Upper lobe of left lung (tissue), 6 donors: ENCODE data around the gene TOR1B. TPM values are rescaled to one million over a fixed set of nuclear protein-coding genes. Genes with fewer than 3 reads are reported as not detected.
"Not testable (repeated sequence)": the region's sequence is repeated elsewhere in the genome, so short reads cannot be mapped to it uniquely, and the experiment has no call there.

Experiments used
- ATAC-seq, 2 donors: fragments of 200-7000 bp; cut with Tn5 transposase; one replicate each; pipeline ENCODE4 v1.9.1; 2022; ENCODE audit warnings: mild to moderate bottlenecking in 2 of 2, moderate library complexity in 2 of 2; ENCODE audit not compliant: low FRiP score in 2 of 2
- DNase-seq, 2 donors: peaks; one replicate each; pipeline ENCODE4 v3.0.0-alpha.2; 2019 to 2020
- H3K27ac ChIP-seq, 4 donors: fragments of 200-600 bp; sonication (generic); one replicate each; pipeline ENCODE4 v1.5.1; 2016 to 2019
- H3K27me3 ChIP-seq, 4 donors: fragments of 200-600 bp; sonication (generic); one replicate each; pipeline ENCODE4 v1.5.1; 2017 to 2019
- H3K36me3 ChIP-seq, 4 donors: fragments of 200-600 bp; sonication (generic); one replicate each; pipeline ENCODE4 v1.5.1; 2016 to 2019
- H3K4me1 ChIP-seq, 4 donors: fragments of 200-600 bp; sonication (generic); one replicate each; pipeline ENCODE4 v1.5.1; 2018 to 2019
- H3K4me3 ChIP-seq, 4 donors: fragments of 200-600 bp; sonication (generic); one replicate each; pipeline ENCODE4 v1.5.1; 2017 to 2019; ENCODE audit warnings: mild to moderate bottlenecking in 2 of 4, moderate library complexity in 1 of 4
- H3K9me3 ChIP-seq, 4 donors: fragments of 200-600 bp; sonication (generic); one replicate each; pipeline ENCODE4 v1.5.1; 2018 to 2019
- EP300 ChIP-seq, 4 donors: sonication (generic); formaldehyde crosslinking; IDR thresholded peaks; one replicate each; pipeline ENCODE4 v1.5.1; 2017; ENCODE audit warnings: antibody characterized with exemption in 4 of 4, control low read depth in 2 of 4
- POLR2A ChIP-seq, 4 donors: fragments of 450-650 bp; IDR thresholded peaks; one replicate each; pipeline ENCODE4 v1.5.1; 2016 to 2017; ENCODE audit warnings: antibody characterized with exemption in 4 of 4, mild to moderate bottlenecking in 2 of 4
- POLR2AphosphoS5 ChIP-seq, 2 donors: sonication (generic); formaldehyde crosslinking; IDR thresholded peaks; one replicate each; pipeline ENCODE4 v1.5.1; 2017; ENCODE audit warnings: antibody characterized with exemption in 2 of 2
- WGBS, 2 donors: methylation state at CpG; one replicate each; pipeline ENCODE4 v1.1.5; 2017 to 2018; 5-methylcytosine and 5-hydroxymethylcytosine counted together
- total RNA-seq, 6 donors: library from RNA; depleted of rRNA in 4 of 6; stranded (reverse); fragments of >200 nt in 4 of 6; gene quantifications; one replicate each; pipeline versions ENCODE4 v1.1.0 to v1.2.1, GENCODE V29; 2016 to 2021
- TF ChIP-seq, protein P1 (sequence below), 6 experiments: fragments of 450-650 bp in 4 of 6; fragments of 200-600 bp in 2 of 6; sonication (generic) in 2 of 6; IDR thresholded peaks; one replicate each; pipeline ENCODE4 v1.5.1; 2016 to 2019; ENCODE audit warnings: antibody characterized with exemption in 6 of 6
- donor health status: DM: no; HTN: no; CAD: no; lungs with moderate emphysema.
- donor health status: DM: no; HTN: yes; CAD: no; lungs with severe emphysema.

Gene TOR1B
- total RNA-seq, 6 donors from 2014 or later: 13.0 to 37.4 (median 25.0) TPM

DNA sequence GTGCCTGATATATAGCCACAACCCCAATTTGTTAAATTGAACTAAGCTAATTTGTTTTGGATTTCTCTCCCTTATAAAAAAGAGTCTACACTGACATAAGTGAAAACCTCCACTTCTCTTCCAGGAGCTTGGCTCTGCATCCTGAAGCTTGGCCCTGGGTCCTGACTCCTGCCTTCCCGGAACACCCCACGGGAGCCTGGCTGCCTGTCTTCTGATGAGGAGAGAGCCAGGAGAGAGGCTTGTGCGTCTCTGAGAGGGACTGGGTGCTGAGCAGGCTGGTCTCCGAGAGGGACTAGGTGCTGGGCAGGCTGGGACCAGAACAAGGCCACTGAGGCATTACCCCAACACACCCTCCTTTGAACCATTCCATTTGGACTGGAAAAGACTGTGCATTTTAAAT is 43.7 kb upstream of the TOR1B start:
- no peaks in the 10 kb centered on the region for H3K27me3 ChIP-seq
- DNase-seq: no peak
- H3K27ac ChIP-seq: no peak overlapping the region
- TF ChIP-seq POLR2A (IDR thresholded peaks at IDR 0.05) (no peak), POLR2AphosphoS5 (IDR thresholded peaks at IDR 0.05) (no peak)
- ATAC-seq: no peak
- H3K9me3 ChIP-seq: no peaks in the 10 kb centered on the region
- WGBS, 2 donors: 86 to 97% methylated on average over 4 of the region's 4 CpGs
- no peak overlapping the region for H3K4me3 ChIP-seq
- peaks cover 12 to 30% (median 27%) of the 10 kb centered on the region in 4 donors for H3K4me1 ChIP-seq
- no peaks in the 10 kb centered on the region for H3K36me3 ChIP-seq

DNA sequence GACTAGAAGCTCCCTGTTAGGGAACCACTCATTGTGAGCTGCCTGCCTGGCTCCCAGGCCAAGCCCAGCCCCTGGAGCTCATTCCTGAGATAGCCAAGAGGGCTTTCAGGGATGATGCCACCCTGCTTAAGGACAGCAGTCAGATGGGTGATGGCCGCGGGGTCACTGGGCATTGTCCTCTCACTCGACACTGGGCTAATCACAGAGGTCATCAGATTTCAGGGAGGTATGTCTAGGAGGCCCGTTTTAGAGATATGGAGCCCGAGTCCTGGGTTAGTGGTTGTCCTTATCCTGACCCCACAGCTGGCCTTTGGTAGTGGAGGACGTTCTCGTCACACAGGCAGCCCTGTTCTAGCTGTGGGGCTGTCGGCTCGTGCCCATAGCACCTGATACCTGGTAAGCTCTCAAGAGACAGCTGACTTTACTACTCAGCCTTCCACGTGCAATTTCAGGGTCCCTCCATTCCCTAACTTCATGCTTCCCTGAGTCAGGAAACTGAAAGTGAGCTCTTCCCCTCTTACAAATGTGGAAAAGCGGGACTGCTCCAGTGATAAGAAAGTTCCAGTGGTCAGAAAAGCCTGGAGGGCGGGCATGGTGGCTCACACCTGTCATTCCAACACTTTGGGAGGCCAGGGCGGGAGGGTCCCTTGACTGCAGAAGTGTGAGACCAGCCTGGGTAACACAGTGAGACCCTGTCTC is 43.0 kb upstream of the TOR1B start:
- H3K4me3 ChIP-seq: no peak overlapping the region
- no peak for DNase-seq
- TF ChIP-seq EP300 (IDR thresholded peaks at IDR 0.05) (no peak), POLR2A (IDR thresholded peaks at IDR 0.05) (no peak), POLR2AphosphoS5 (IDR thresholded peaks at IDR 0.05) (no peak)
- TF ChIP-seq, protein P1, sequence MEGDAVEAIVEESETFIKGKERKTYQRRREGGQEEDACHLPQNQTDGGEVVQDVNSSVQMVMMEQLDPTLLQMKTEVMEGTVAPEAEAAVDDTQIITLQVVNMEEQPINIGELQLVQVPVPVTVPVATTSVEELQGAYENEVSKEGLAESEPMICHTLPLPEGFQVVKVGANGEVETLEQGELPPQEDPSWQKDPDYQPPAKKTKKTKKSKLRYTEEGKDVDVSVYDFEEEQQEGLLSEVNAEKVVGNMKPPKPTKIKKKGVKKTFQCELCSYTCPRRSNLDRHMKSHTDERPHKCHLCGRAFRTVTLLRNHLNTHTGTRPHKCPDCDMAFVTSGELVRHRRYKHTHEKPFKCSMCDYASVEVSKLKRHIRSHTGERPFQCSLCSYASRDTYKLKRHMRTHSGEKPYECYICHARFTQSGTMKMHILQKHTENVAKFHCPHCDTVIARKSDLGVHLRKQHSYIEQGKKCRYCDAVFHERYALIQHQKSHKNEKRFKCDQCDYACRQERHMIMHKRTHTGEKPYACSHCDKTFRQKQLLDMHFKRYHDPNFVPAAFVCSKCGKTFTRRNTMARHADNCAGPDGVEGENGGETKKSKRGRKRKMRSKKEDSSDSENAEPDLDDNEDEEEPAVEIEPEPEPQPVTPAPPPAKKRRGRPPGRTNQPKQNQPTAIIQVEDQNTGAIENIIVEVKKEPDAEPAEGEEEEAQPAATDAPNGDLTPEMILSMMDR (IDR thresholded peaks at IDR 0.05): no peak
- peaks cover 12 to 30% (median 27%) of the 10 kb centered on the region in 4 donors for H3K4me1 ChIP-seq
- ATAC-seq: no peak
- H3K27me3 ChIP-seq: no peaks in the 10 kb centered on the region
- H3K9me3 ChIP-seq: no peaks in the 10 kb centered on the region
- no peaks in the 10 kb centered on the region for H3K36me3 ChIP-seq
- WGBS, 2 donors: 76 to 84% methylated on average over 10 to 13 of the region's 13 CpGs
- no peak overlapping the region for H3K27ac ChIP-seq

DNA sequence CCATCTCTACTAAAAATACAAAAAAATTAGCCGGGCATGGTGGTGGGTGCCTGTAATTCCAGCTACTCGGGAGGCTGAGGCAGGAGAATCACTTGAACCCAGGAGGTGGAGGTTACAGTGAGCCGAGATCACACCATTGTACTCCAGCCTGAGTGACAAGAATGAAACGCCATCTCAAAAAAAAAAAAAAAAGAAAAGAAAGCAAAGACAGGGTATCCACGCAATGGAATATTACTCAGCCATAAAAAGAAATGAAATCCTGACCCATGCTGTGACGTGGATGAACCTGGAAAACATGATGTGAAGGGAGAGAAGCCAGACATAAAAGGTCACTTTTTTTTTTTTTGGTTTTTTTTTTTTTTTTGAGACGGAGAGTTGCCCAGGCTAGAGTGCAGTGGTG is 42.2 kb upstream of the TOR1B start:
- not testable (repeated sequence) for ATAC-seq, H3K36me3 ChIP-seq, H3K27me3 ChIP-seq, H3K4me3 ChIP-seq, DNase-seq, H3K9me3 ChIP-seq
- Histone ChIP-seq H3K27ac (peak overlapping the region in 2 of 4 donors; percentile 51), H3K4me1 (peaks cover 12 to 30% (median 27%) of the 10 kb centered on the region in 4 donors)
- WGBS, 2 donors: 86% methylated on average over 7 of the region's 7 CpGs

DNA sequence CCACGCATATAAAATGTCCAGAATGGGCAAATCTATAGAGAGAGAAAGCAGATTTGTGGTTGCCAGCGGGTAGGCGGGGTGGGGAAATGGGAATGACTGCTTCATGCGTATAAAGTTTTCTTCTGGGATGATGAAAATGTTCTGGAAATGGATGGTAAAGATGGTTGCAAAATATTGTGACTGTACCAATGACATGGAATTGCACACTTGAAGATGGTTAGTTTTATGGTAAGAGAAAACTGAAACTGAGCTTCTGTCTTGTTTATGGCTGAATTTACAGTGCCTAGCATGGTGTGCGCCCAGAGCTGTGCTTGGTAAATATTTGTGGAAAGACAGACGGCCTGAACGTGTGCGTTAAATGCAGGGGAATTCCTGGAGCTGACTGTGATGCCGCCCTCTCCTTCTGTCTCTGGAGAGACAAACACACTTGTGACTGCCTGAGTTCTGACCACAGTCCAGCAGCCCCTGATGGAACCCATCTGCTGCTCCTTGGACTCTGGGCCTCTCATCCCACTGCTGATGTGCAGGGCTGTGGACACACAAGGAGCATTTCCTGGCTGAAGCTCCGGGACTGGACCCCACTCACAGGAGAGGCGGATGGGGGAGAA is 41.6 kb upstream of the TOR1B start:
- H3K9me3 ChIP-seq: no peaks in the 10 kb centered on the region
- H3K4me3 ChIP-seq: no peak overlapping the region
- peak; percentile 45 to 64 for ATAC-seq
- no peaks in the 10 kb centered on the region for H3K27me3 ChIP-seq
- TF ChIP-seq POLR2AphosphoS5 (IDR thresholded peaks at IDR 0.05) (peak in 1 of 2 donors; percentile 11), POLR2A (IDR thresholded peaks at IDR 0.05) (no peak), EP300 (IDR thresholded peaks at IDR 0.05) (no peak)
- TF ChIP-seq, protein P1 (IDR thresholded peaks at IDR 0.05): no peak
- H3K27ac ChIP-seq: peak overlapping the region; percentile 24 to 67 (median 51)
- peaks cover 12 to 30% (median 27%) of the 10 kb centered on the region in 4 donors for H3K4me1 ChIP-seq
- peak in 1 of 2 donors; percentile 31 for DNase-seq
- H3K36me3 ChIP-seq: no peaks in the 10 kb centered on the region
- WGBS, 2 donors: 58 to 59% methylated on average over 11 of the region's 11 CpGs

DNA sequence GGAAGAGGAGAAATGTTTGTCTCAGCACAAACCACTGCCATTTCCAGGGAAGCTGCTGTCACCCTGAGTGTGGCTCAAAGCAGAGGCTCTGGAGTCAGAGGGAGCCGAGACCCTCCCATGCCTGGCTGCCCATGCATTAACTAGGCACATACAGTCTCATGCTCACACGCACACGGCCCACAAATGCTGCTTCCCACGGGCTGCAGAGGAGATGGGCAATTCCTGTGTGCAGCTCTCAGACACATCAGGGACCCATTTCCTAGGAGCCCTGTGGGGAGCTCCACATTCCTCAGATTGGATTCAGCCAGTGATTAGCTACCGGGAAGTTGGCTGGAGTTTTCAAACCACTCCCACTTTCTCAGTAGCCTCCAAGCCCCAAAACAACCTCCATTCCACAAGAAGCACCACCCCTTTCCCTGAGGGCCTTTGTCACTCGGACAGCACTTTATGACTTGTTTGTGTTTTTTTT is 41.0 kb upstream of the TOR1B start:
- H3K27me3 ChIP-seq: no peaks in the 10 kb centered on the region
- no peaks in the 10 kb centered on the region for H3K36me3 ChIP-seq
- H3K4me3 ChIP-seq: no peak overlapping the region
- DNase-seq (no peak), ATAC-seq (peak; percentile 8 to 45)
- 17 to 80% methylated on average over 3 to 5 of the region's 6 CpGs for WGBS, 2 donors
- H3K27ac ChIP-seq: peak overlapping the region; percentile 24 to 67 (median 51)
- H3K9me3 ChIP-seq: no peaks in the 10 kb centered on the region
- H3K4me1 ChIP-seq: peaks cover 12 to 29% (median 27%) of the 10 kb centered on the region in 4 donors
- TF ChIP-seq POLR2A (IDR thresholded peaks at IDR 0.05): no peak
- no peak for TF ChIP-seq EP300 (IDR thresholded peaks at IDR 0.05)
- no peak for TF ChIP-seq POLR2AphosphoS5 (IDR thresholded peaks at IDR 0.05)
- TF ChIP-seq, protein P1 (IDR thresholded peaks at IDR 0.05): no peak
